HG02943 (cell line): ENCODE results near the gene KRT26.
"Not testable (repeated sequence)": the region's sequence is repeated elsewhere in the genome, so short reads cannot be mapped to it uniquely, and the experiment has no call there.

Experiments used
- ATAC-seq: cut with Tn5 transposase; IDR thresholded peaks from one replicate; pipeline ENCODE4 v1.9.1; 2021; ENCODE audit warnings: mild to moderate bottlenecking, low read depth, moderate library complexity; ENCODE audit not compliant: unreplicated experiment

Gene KRT26

GRCh38 chr17:40772101-40772500 is at the start of gene KRT26:
KRT26 (minus strand) TSS chr17:40772201; CDS start chr17:40772113, 88 bp downstream.
- no peak for ATAC-seq

- no peak for ATAC-seq
Observed at GRCh38 chr17:40821536-40821935, 49.5 kb upstream of the KRT26 start.

GRCh38 chr17:40820228-40820838 is 48.3 kb upstream of the KRT26 start:
- ATAC-seq: no peak

GRCh38 chr17:40819528-40820125 is 47.6 kb upstream of the KRT26 start:
- ATAC-seq: no peak

- peak; percentile 68 for ATAC-seq
Observed at GRCh38 chr17:40818733-40819527, 46.9 kb upstream of the KRT26 start.

- no peak for ATAC-seq
Observed at GRCh38 chr17:40818343-40818732, 46.3 kb upstream of the KRT26 start.

- no peak for ATAC-seq
Observed at GRCh38 chr17:40817103-40817682, 45.2 kb upstream of the KRT26 start.

- no peak for ATAC-seq
Observed at GRCh38 chr17:40816569-40816968, 44.6 kb upstream of the KRT26 start.

- ATAC-seq: no peak
Observed at GRCh38 chr17:40815381-40815780, 43.4 kb upstream of the KRT26 start.

GRCh38 chr17:40814657-40815056 is 42.7 kb upstream of the KRT26 start:
- ATAC-seq: not testable (repeated sequence)

- no peak for ATAC-seq
Observed at GRCh38 chr17:40813804-40814203, 41.8 kb upstream of the KRT26 start.

- no peak for ATAC-seq
Observed at GRCh38 chr17:40812639-40813038, 40.6 kb upstream of the KRT26 start.

GRCh38 chr17:40810494-40810893 is 38.5 kb upstream of the KRT26 start:
- no peak for ATAC-seq

GRCh38 chr17:40809721-40810421 is 37.9 kb upstream of the KRT26 start:
- no peak for ATAC-seq

- no peak for ATAC-seq
Observed at GRCh38 chr17:40806131-40806530, 34.1 kb upstream of the KRT26 start.

- no peak for ATAC-seq
Observed at GRCh38 chr17:40803617-40804082, 31.6 kb upstream of the KRT26 start.

- ATAC-seq: no peak
Observed at GRCh38 chr17:40801157-40801556, 29.2 kb upstream of the KRT26 start.

- no peak for ATAC-seq
Observed at GRCh38 chr17:40800381-40800780, 28.4 kb upstream of the KRT26 start.

- ATAC-seq: no peak
Observed at GRCh38 chr17:40799859-40800258, 27.9 kb upstream of the KRT26 start, which contains the start of gene KRT28. KRT28 (minus strand) TSS chr17:40799959; CDS start chr17:40799893, 66 bp downstream.

GRCh38 chr17:40796846-40797245 is 24.8 kb upstream of the KRT26 start:
- ATAC-seq: no peak
